ENCODE measurements around the gene RPL39.

The RPL39 gene

GRCh38 chrX:119745283-119745848 is 46.1 kb downstream of the RPL39 start:
- H3K27me3 ChIP-seq (ENCODE audit: low read length) = no peaks in the 10 kb centered on the region
- H3K79me2 ChIP-seq (ENCODE audit: insufficient read depth, low read length) = no peaks in the 10 kb centered on the region
- H3K36me3 ChIP-seq (ENCODE audit: low read length) = no peaks in the 10 kb centered on the region
- H3K27ac ChIP-seq (ENCODE audit: low read depth, low read length) = no peak overlapping the region
- H3K4me2 ChIP-seq (ENCODE audit: low read depth, low read length, poor library complexity, severe bottlenecking) = no peak overlapping the region
- H3K9me3 ChIP-seq (ENCODE audit: insufficient read depth, low read length) = no peaks in the 10 kb centered on the region
- no peak overlapping the region for H3K4me3 ChIP-seq (ENCODE audit: insufficient read depth, low read length, poor library complexity, severe bottlenecking)
- no peak overlapping the region for H3K9ac ChIP-seq (ENCODE audit: low read length)
- H3F3A ChIP-seq (ENCODE audit: insufficient read depth) = no peaks in the 10 kb centered on the region
- no peaks in the 10 kb centered on the region for H4K20me1 ChIP-seq (ENCODE audit: low read depth, low read length)
- TF ChIP-seq CTCF (IDR thresholded peaks at IDR 0.05; ENCODE audit: insufficient read depth, low read length, poor library complexity, severe bottlenecking) = no peak
- TF ChIP-seq EZH2phosphoT487 (conservative IDR thresholded peaks at IDR 0.05; ENCODE audit: low read length) = no peak
- H2AFZ ChIP-seq (ENCODE audit: low read depth, low read length, severe bottlenecking) = no peak overlapping the region
- no peaks in the 10 kb centered on the region for H3K9me2 ChIP-seq (replicated peaks; ENCODE audit: insufficient read depth, low read length)

DNA sequence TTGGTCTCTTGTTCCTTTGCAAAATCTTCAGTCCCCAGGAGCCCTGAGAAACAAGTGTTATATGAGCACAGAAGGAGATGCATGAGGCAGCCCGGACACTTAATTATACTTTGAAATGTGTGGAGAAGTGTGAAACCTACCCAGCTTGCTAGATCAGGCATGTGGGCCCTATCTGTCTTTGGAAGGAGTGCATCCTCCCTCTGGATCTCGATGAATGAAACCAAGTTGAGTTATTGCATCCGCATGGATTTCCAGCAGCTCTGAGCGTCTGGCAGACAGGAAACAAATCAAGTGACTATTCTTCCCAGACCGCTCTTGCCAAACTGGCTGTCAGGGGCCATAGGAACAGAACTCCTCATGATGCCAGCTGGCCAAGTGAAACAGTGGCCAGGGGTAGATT is 52.7 kb downstream of the RPL39 start:
- no peaks in the 10 kb centered on the region for H3K9me3 ChIP-seq (ENCODE audit: insufficient read depth, low read length)
- no peak overlapping the region for H3K9ac ChIP-seq (ENCODE audit: low read length)
- no peak overlapping the region for H2AFZ ChIP-seq (ENCODE audit: low read depth, low read length, severe bottlenecking)
- H3F3A ChIP-seq (ENCODE audit: insufficient read depth) = no peaks in the 10 kb centered on the region
- H4K20me1 ChIP-seq (ENCODE audit: low read depth, low read length) = no peaks in the 10 kb centered on the region
- H3K4me2 ChIP-seq (ENCODE audit: low read depth, low read length, poor library complexity, severe bottlenecking) = no peak overlapping the region
- no peak overlapping the region for H3K4me3 ChIP-seq (ENCODE audit: insufficient read depth, low read length, poor library complexity, severe bottlenecking)
- no peaks in the 10 kb centered on the region for H3K36me3 ChIP-seq (ENCODE audit: low read length)
- H3K27me3 ChIP-seq (ENCODE audit: low read length) = no peaks in the 10 kb centered on the region
- H3K9me2 ChIP-seq (replicated peaks; ENCODE audit: insufficient read depth, low read length) = no peaks in the 10 kb centered on the region
- no peak overlapping the region for H3K27ac ChIP-seq (ENCODE audit: low read depth, low read length)
- no peaks in the 10 kb centered on the region for H3K79me2 ChIP-seq (ENCODE audit: insufficient read depth, low read length)
- TF ChIP-seq EZH2phosphoT487 (conservative IDR thresholded peaks at IDR 0.05; ENCODE audit: low read length) (no peak), CTCF (IDR thresholded peaks at IDR 0.05; ENCODE audit: insufficient read depth, low read length, poor library complexity, severe bottlenecking) (no peak)

Measured in SU-DHL-6 (cell line).